ENCODE measurements around the gene DPT. TPM values are rescaled to one million over a fixed set of nuclear protein-coding genes. Genes with fewer than 3 reads are reported as not detected.

DPT gene
- total RNA-seq, 1 experiment from 2014 or later = not detected

- Histone ChIP-seq H3K79me2 (ENCODE audit: low read depth) (no peaks in the 10 kb centered on the region), H3F3A (ENCODE audit: insufficient read depth, low read depth) (no peaks in the 10 kb centered on the region), H4K20me1 (ENCODE audit: insufficient read depth) (no peaks in the 10 kb centered on the region), H3K4me1 (replicated peaks; ENCODE audit: insufficient read depth) (no peaks in the 10 kb centered on the region), H3K27ac (no peak overlapping the region), H3K9me2 (ENCODE audit: insufficient read depth) (no peaks in the 10 kb centered on the region), H3K27me3 (ENCODE audit: insufficient read depth, low read depth) (no peaks in the 10 kb centered on the region), H3K9me3 (ENCODE audit: insufficient read depth, low read depth) (no peaks in the 10 kb centered on the region), H3K4me2 (no peak overlapping the region), H2AFZ (no peak overlapping the region), H3K4me3 (no peak overlapping the region), H3K36me3 (ENCODE audit: low read depth) (no peaks in the 10 kb centered on the region)
- no TSS peak for BruUV-seq (replicated peaks)
- TF ChIP-seq EZH2 (IDR thresholded peaks at IDR 0.05; ENCODE audit: low read depth) = no peak
- TF ChIP-seq CTCF (conservative IDR thresholded peaks at IDR 0.05) = no peak
- ChIA-PET CTCF (no interaction called here), POLR2A (ENCODE audit: unreplicated experiment) (no interaction called here)
- intact Hi-C loops (cut with micrococcal nuclease; ENCODE audit: unreplicated experiment) = no loop called here
- DNase-seq = no peak
Observed at GRCh38 chr1:168733241-168733640, 4.2 kb upstream of the DPT start.

GRCh38 chr1:168732736-168733135, 3.7 kb upstream of the DPT start:
- ChIA-PET CTCF (no interaction called here), POLR2A (ENCODE audit: unreplicated experiment) (no interaction called here)
- no peaks in the 10 kb centered on the region for H3K27me3 ChIP-seq (ENCODE audit: insufficient read depth, low read depth)
- H3K4me1 ChIP-seq (replicated peaks; ENCODE audit: insufficient read depth) = no peaks in the 10 kb centered on the region
- no peaks in the 10 kb centered on the region for H3K9me3 ChIP-seq (ENCODE audit: insufficient read depth, low read depth)
- TF ChIP-seq CTCF (conservative IDR thresholded peaks at IDR 0.05) (no peak), EZH2 (IDR thresholded peaks at IDR 0.05; ENCODE audit: low read depth) (no peak)
- intact Hi-C loops (cut with micrococcal nuclease; ENCODE audit: unreplicated experiment) = no loop called here
- H3K36me3 ChIP-seq (ENCODE audit: low read depth) = no peaks in the 10 kb centered on the region
- no peak overlapping the region for H3K27ac ChIP-seq
- H4K20me1 ChIP-seq (ENCODE audit: insufficient read depth) = no peaks in the 10 kb centered on the region
- H3K4me2 ChIP-seq = no peak overlapping the region
- BruUV-seq (replicated peaks) = no TSS peak
- H3K79me2 ChIP-seq (ENCODE audit: low read depth) = no peaks in the 10 kb centered on the region
- DNase-seq = no peak
- no peak overlapping the region for H3K4me3 ChIP-seq
- no peaks in the 10 kb centered on the region for H3F3A ChIP-seq (ENCODE audit: insufficient read depth, low read depth)
- no peaks in the 10 kb centered on the region for H3K9me2 ChIP-seq (ENCODE audit: insufficient read depth)
- no peak overlapping the region for H2AFZ ChIP-seq

- no peaks in the 10 kb centered on the region for H4K20me1 ChIP-seq (ENCODE audit: insufficient read depth)
- POLR2A ChIA-PET (ENCODE audit: unreplicated experiment) = interaction anchor here (0.8 kb wide), 1 partner anchor 9 kb away, joined by 10 read pairs; no protein-coding TSS in a partner anchor
- DNase-seq = no peak
Observed at GRCh38 chr1:168731244-168731953, 2.4 kb upstream of the DPT start.

More at GRCh38 chr1:168731244-168731953, 2.4 kb upstream of the DPT start:
- H3K27me3 ChIP-seq (ENCODE audit: insufficient read depth, low read depth) = no peaks in the 10 kb centered on the region
- H3K27ac ChIP-seq = no peak overlapping the region
- H3K36me3 ChIP-seq (ENCODE audit: low read depth) = no peaks in the 10 kb centered on the region
- no peaks in the 10 kb centered on the region for H3K79me2 ChIP-seq (ENCODE audit: low read depth)
- intact Hi-C loops (cut with micrococcal nuclease; ENCODE audit: unreplicated experiment) = no loop called here
- no peak overlapping the region for H3K4me3 ChIP-seq
- H3F3A ChIP-seq (ENCODE audit: insufficient read depth, low read depth) = no peaks in the 10 kb centered on the region
- no peak overlapping the region for H3K4me2 ChIP-seq
- H2AFZ ChIP-seq = no peak overlapping the region
- BruUV-seq (replicated peaks) = no TSS peak
- peaks cover 5% of the 10 kb centered on the region; the same call in 1 of the 2 replicates for H3K9me3 ChIP-seq (ENCODE audit: insufficient read depth, low read depth)
- TF ChIP-seq EZH2 (IDR thresholded peaks at IDR 0.05; ENCODE audit: low read depth) = no peak
- no peak for TF ChIP-seq CTCF (conservative IDR thresholded peaks at IDR 0.05)
- no peaks in the 10 kb centered on the region for H3K9me2 ChIP-seq (ENCODE audit: insufficient read depth)
- H3K4me1 ChIP-seq (replicated peaks; ENCODE audit: insufficient read depth) = no peaks in the 10 kb centered on the region
- CTCF ChIA-PET = no interaction called here
